ENCODE results near the gene GLI2.

GLI2 gene

DNA sequence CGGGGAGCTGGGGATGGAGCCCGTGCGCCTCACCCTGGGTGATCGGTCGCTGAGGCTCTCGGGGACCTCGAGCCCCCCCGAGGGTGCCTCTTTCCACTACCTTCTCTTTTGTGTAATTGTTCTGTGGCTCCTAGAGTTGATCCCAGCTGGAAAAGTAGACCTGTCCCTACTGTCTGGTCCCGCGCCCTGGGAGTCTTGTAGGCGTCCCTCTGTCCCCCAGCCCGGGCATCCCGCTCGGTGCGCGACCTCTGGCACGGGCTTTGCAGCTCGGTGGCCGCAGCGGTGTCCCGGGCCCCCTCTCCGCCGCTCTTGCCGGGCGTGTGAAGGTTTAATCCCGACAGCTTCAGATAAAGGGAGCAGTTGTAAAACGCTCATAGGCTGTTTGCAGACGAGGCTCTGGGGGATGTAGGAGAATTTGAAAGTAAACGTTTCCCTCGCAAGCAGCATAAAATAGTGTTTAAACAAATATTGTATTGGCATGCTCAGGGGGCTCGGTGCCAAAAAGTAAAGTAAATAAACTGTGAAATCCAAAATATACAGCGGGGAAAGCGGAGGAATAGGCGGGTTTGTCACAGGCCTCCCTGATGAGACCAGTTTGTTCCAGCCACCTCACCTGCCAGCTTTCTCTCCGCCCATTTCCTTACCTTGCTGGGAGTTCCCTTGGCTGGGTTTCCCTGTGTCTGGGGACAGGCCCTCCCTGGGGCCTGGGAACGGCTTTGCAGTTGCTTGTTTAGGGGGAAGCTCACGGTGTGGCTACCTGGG is 1.9 kb downstream of the GLI2 start:
- Histone ChIP-seq H3K27ac (peak overlapping the region; percentile 81), H3K36me3 (ENCODE audit: insufficient read depth, low read length) (no peaks in the 10 kb centered on the region), H3K4me3 (peak overlapping the region; percentile 97), H3K9me3 (ENCODE audit: low read depth, low read length) (no peaks in the 10 kb centered on the region), H3K9ac (ENCODE audit: insufficient read length) (peak overlapping the region; percentile 81)
- TF ChIP-seq EZH2 (IDR thresholded peaks at IDR 0.05) (no peak), FOXP2 (optimal IDR thresholded peaks at IDR 0.05; ENCODE audit: control extremely low read depth, extremely low read length, insufficient read depth) (no peak), POLR2AphosphoS5 (IDR thresholded peaks at IDR 0.05; ENCODE audit: borderline replicate concordance, low read depth, low read length) (no peak)
- DNase-seq (ENCODE audit: low read depth, low spot score) = no peak

DNA sequence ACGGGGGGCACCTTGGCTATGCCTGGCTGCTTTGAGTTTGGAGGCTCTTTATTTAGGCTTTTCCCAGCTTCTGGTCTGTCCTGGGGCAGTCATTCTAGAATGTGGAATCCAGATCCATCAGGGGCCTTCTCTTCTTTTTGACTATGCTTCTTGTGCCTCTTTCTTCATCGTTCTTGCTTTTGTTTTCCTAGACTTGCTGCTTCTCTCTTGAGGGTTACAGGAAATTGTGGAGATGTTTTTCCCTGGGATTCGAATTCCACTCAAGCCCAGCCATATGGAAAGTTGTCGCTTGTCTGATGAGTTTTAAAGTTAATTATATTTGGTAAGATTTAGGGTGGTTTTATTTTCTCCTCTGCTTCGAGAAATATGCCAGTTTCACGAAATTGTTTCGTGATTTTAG is 2.4 kb downstream of the GLI2 start:
- no peak for DNase-seq (ENCODE audit: low read depth, low spot score)
- H3K9ac ChIP-seq (ENCODE audit: insufficient read length) = peak overlapping the region; percentile 81
- TF ChIP-seq EZH2 (IDR thresholded peaks at IDR 0.05) = no peak
- no peak for TF ChIP-seq FOXP2 (optimal IDR thresholded peaks at IDR 0.05; ENCODE audit: control extremely low read depth, extremely low read length, insufficient read depth)
- TF ChIP-seq POLR2AphosphoS5 (IDR thresholded peaks at IDR 0.05; ENCODE audit: borderline replicate concordance, low read depth, low read length) = no peak
- peak overlapping the region; percentile 97 for H3K4me3 ChIP-seq
- peak overlapping the region; percentile 81 for H3K27ac ChIP-seq
- H3K36me3 ChIP-seq (ENCODE audit: insufficient read depth, low read length) = no peaks in the 10 kb centered on the region
- H3K9me3 ChIP-seq (ENCODE audit: low read depth, low read length) = no peaks in the 10 kb centered on the region

DNA sequence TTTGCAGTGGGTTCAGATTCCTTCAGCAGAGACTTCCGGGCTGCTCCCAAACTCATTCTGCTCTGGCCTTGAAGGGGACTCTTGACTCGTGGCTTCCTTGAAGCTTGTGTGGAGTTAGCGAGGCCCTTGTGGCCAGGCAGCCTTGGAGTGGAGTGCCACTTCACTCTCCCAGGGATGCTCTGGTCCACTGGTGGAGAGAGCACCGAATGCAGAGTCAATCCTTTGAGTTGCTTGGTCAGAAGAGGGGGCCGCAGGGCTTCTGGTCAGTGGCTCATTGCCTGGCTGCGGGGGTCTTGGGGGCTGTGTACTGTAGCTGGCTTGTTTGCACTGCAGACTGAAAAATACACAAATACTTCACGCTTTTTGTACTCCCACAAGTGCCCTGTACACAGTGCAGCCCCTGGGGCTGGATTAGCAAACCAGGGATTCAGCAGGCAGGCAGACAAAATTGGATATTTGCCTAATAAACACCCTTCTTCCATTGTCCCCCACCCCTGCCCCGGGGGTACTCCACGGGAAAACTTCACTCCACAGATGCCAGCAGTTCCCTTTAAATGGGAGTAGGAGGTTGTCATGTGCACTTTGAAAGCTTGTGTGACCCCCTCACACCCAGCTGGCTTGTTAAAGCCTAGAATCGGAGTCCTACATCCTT is 3.2 kb downstream of the GLI2 start:
- H3K36me3 ChIP-seq (ENCODE audit: insufficient read depth, low read length) = no peaks in the 10 kb centered on the region
- peak overlapping the region; percentile 97 for H3K4me3 ChIP-seq
- H3K9ac ChIP-seq (ENCODE audit: insufficient read length) = peak overlapping the region; percentile 30
- H3K27ac ChIP-seq = peak overlapping the region; percentile 82
- no peak for DNase-seq (ENCODE audit: low read depth, low spot score)
- no peaks in the 10 kb centered on the region for H3K9me3 ChIP-seq (ENCODE audit: low read depth, low read length)
- TF ChIP-seq EZH2 (IDR thresholded peaks at IDR 0.05) = no peak
- TF ChIP-seq POLR2AphosphoS5 (IDR thresholded peaks at IDR 0.05; ENCODE audit: borderline replicate concordance, low read depth, low read length) = no peak
- no peak for TF ChIP-seq FOXP2 (optimal IDR thresholded peaks at IDR 0.05; ENCODE audit: control extremely low read depth, extremely low read length, insufficient read depth)

DNA sequence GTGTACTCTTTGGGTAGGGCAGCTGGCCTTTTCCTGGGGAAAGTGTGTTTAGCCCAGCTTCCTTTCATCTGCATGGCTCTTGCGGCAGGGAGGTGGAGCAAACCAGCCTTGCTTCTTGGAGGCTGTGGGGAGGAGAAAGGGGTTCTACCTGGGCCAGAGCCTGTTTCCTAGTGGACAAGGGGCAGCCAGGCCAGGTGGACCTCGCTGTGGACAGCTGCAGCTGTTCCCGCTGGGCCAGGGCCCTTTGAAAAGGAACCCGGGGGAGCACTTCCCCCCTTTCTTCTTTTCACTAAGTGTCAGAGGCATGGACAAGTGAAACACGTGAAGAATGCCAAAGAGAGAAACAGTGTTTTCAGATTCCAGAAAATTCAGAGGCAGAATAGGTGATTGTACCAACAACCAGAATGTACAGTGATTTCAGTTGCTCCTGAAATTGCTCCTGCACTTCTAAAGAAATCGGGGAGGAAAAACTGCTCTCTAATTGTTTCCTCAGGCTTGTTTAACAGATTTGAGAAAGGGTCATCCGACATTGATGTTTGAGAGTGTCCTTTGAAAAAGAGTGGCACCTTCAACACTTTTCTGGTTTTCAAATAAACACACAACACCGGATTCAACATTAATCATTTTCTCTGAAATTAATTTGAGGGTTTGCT is 3.9 kb downstream of the GLI2 start:
- Histone ChIP-seq H3K4me3 (peak overlapping the region; percentile 97), H3K27ac (peak overlapping the region; percentile 82), H3K9me3 (ENCODE audit: low read depth, low read length) (no peaks in the 10 kb centered on the region), H3K9ac (ENCODE audit: insufficient read length) (peak overlapping the region; percentile 30), H3K36me3 (ENCODE audit: insufficient read depth, low read length) (no peaks in the 10 kb centered on the region)
- TF ChIP-seq POLR2AphosphoS5 (IDR thresholded peaks at IDR 0.05; ENCODE audit: borderline replicate concordance, low read depth, low read length) = no peak
- TF ChIP-seq EZH2 (IDR thresholded peaks at IDR 0.05) = no peak
- TF ChIP-seq FOXP2 (optimal IDR thresholded peaks at IDR 0.05; ENCODE audit: control extremely low read depth, extremely low read length, insufficient read depth) = no peak
- no peak for DNase-seq (ENCODE audit: low read depth, low spot score)

DNA sequence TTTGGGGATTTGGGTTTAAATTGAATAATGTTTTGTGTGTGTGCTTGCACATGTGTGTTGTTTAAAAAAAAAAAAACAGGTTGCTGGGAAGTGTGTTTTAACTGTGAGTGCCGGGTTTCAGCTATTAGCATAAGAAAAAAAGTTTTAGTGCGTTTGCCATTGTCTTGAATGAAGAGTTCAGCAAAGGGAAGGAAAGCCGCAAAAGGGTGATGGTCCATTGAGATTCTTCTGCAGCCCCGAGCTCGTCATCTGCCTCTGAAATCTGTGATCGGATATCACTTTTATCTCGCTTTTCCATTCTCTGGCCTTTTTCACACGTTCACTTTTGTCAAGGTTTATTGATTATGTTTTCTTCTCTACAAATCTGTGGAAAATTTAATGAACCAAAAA is 4.7 kb downstream of the GLI2 start:
- Histone ChIP-seq H3K36me3 (ENCODE audit: insufficient read depth, low read length) (no peaks in the 10 kb centered on the region), H3K9me3 (ENCODE audit: low read depth, low read length) (no peaks in the 10 kb centered on the region), H3K9ac (ENCODE audit: insufficient read length) (peak overlapping the region; percentile 57), H3K4me3 (peak overlapping the region; percentile 97), H3K27ac (peak overlapping the region; percentile 82)
- DNase-seq (ENCODE audit: low read depth, low spot score) = no peak
- no peak for TF ChIP-seq FOXP2 (optimal IDR thresholded peaks at IDR 0.05; ENCODE audit: control extremely low read depth, extremely low read length, insufficient read depth)
- no peak for TF ChIP-seq EZH2 (IDR thresholded peaks at IDR 0.05)
- TF ChIP-seq POLR2AphosphoS5 (IDR thresholded peaks at IDR 0.05; ENCODE audit: borderline replicate concordance, low read depth, low read length) = no peak

DNA sequence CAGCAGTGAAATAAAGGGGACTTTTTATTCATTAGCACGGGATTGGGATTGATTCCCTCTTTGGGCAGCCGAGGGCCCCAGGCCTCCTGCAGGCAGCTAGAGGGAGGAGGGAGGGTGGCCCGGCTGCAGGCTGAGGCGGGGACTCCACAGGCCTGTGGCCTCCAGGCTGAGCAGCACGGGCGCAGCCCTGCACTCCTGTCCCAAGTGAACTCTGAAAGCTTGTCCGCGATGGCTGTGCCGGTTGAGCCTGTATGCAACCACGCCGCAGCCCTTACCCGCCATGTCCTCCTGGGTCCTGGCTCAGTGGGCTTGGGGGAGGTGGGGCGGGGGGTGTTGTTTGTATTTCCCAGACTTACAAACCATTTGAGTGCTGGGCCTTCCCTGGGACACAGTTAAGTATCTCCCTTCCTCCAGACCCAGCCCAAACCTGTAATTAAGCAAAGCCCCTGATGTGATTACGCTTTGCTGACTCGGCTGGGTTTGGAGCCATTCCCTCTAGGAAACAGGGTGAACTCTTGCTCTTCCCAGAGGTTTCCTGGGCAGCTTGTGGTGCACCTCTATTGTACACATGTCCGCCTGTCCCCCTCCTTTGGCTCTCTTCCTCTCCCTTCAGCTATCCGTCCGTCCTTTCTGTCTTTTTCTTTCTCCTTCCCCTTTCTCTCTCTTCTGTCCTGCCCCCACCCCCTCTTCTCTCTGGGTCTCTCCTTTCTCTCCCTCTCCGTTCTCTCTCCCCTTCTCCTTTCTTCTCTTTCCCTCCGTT is 5.3 kb downstream of the GLI2 start:
- TF ChIP-seq FOXP2 (optimal IDR thresholded peaks at IDR 0.05; ENCODE audit: control extremely low read depth, extremely low read length, insufficient read depth) (no peak), POLR2AphosphoS5 (IDR thresholded peaks at IDR 0.05; ENCODE audit: borderline replicate concordance, low read depth, low read length) (no peak), EZH2 (IDR thresholded peaks at IDR 0.05) (no peak)
- peak overlapping the region; percentile 97 for H3K4me3 ChIP-seq
- peak overlapping the region; percentile 82 for H3K27ac ChIP-seq

DNA sequence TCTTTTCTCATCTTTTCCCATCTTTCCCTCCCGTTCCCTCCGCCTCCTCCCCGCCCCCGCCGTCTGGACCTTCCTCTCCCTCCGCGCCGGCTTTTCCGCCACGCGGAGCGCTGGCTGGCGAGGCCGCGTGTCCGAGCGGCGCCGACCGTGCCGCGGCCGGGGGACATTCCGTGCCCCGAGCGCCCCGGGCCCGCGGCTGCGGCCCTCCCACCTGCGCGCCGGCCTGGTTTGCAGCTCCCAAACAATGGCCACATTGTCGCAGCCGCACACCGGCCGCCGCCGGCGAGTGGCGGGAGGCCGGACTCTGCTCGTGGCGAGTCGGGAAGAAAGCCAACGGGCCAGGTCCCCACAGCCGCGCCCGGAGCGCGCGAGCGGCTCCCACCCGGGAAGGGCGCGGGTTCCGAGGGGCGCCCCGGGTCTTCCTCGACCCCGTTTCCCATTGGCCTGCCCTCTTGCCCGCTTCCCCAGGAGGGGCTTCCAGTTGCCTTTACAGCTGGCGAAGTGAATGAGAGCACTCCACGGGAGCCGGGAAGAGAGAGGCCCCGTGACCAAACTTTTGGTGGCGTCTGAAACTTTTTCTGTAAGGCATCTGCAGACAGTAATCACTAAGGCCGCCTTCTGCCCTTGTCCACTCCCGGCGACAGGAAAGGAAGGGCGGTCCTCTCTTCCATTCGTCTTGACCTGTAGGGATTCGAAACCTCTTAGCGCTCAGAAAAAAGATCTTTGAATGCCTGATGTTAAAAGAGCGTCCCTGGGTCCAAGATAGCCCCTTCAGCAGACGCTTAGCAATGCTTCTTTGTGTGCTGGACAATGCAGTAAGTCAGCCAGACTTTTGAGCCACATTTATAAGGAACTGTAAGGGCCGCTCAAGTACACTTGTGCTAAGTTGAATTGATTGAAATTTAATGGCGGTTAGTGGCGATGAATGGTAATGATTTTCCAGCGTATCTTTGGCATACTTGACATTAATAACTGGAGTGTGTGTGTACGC is 6.2 kb downstream of the GLI2 start:
- no peaks in the 10 kb centered on the region for H3K9me3 ChIP-seq (ENCODE audit: low read depth, low read length)
- H3K27ac ChIP-seq = no peak overlapping the region
- H3K9ac ChIP-seq (ENCODE audit: insufficient read length) = no peak overlapping the region
- no peaks in the 10 kb centered on the region for H3K36me3 ChIP-seq (ENCODE audit: insufficient read depth, low read length)
- DNase-seq (ENCODE audit: low read depth, low spot score) = no peak
- H3K4me3 ChIP-seq = no peak overlapping the region
- no peak for TF ChIP-seq FOXP2 (optimal IDR thresholded peaks at IDR 0.05; ENCODE audit: control extremely low read depth, extremely low read length, insufficient read depth)
- no peak for TF ChIP-seq EZH2 (IDR thresholded peaks at IDR 0.05)
- TF ChIP-seq POLR2AphosphoS5 (IDR thresholded peaks at IDR 0.05; ENCODE audit: borderline replicate concordance, low read depth, low read length) = no peak

More for the DNA sequence above, 5.3 kb downstream of the GLI2 start:
- peak overlapping the region; percentile 57 for H3K9ac ChIP-seq (ENCODE audit: insufficient read length)
- no peaks in the 10 kb centered on the region for H3K9me3 ChIP-seq (ENCODE audit: low read depth, low read length)
- H3K36me3 ChIP-seq (ENCODE audit: insufficient read depth, low read length) = no peaks in the 10 kb centered on the region
- no peak for DNase-seq (ENCODE audit: low read depth, low spot score)
